Tibial nerve (tissue), 3 donors: ENCODE results near the gene TBX1.

Source experiments
- POLR2A ChIP-seq, 2 donors: fragments of 450-650 bp; IDR thresholded peaks; one replicate each; pipeline ENCODE4 v1.6.1; 2017; ENCODE audit warnings: antibody characterized with exemption in 2 of 2, mild to moderate bottlenecking in 2 of 2, moderate library complexity in 2 of 2
- TF ChIP-seq, protein P1 (sequence below), 5 experiments: fragments of 200-600 bp in 3 of 5; fragments of 450-650 bp in 2 of 5; sonication (generic) in 3 of 5; IDR thresholded peaks; one replicate each; pipeline ENCODE4 v1.5.1; 2016 to 2019; ENCODE audit warnings: antibody characterized with exemption in 5 of 5, mild to moderate bottlenecking in 3 of 5, moderate library complexity in 2 of 5

DNA sequence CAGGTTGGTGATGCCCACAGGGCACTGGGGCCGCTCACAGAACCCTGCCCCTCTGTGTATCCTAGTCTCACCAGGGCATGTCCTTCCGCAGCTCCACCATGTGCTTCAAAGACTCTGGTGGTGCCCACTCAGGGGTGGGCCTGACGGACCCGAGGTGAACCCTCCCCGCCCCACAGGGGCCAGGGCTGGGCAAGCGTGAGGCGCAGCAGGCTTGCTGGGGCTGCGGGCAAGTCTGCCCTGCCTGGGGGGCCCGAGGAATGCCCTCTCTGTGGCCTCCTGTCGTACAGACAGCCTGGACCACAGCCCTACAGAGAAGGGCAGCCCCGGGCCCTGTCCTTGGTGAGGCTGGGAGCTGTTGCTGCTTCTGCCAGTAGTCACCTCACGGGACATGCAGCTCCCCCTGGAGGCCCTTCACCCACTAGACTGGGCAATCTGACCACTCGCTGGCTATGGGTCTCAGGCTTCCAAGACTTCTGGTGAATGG lies 40.2 kb downstream of the TBX1 start:
- TF ChIP-seq, protein P1, sequence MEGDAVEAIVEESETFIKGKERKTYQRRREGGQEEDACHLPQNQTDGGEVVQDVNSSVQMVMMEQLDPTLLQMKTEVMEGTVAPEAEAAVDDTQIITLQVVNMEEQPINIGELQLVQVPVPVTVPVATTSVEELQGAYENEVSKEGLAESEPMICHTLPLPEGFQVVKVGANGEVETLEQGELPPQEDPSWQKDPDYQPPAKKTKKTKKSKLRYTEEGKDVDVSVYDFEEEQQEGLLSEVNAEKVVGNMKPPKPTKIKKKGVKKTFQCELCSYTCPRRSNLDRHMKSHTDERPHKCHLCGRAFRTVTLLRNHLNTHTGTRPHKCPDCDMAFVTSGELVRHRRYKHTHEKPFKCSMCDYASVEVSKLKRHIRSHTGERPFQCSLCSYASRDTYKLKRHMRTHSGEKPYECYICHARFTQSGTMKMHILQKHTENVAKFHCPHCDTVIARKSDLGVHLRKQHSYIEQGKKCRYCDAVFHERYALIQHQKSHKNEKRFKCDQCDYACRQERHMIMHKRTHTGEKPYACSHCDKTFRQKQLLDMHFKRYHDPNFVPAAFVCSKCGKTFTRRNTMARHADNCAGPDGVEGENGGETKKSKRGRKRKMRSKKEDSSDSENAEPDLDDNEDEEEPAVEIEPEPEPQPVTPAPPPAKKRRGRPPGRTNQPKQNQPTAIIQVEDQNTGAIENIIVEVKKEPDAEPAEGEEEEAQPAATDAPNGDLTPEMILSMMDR (IDR thresholded peaks at IDR 0.05), result no peak
- no peak for TF ChIP-seq POLR2A (IDR thresholded peaks at IDR 0.05)
